Lower lobe of right lung (tissue), 2 donors: ENCODE results near the gene GPC4. TPM values are rescaled to one million over a fixed set of nuclear protein-coding genes. Genes with fewer than 3 reads are reported as not detected.

ENCODE experiments used
- ATAC-seq, 2 donors: fragments of 200-7000 bp; cut with Tn5 transposase; one replicate each; pipeline ENCODE4 v1.9.1; 2020 to 2022; ENCODE audit warnings: mild to moderate bottlenecking in 2 of 2, moderate library complexity in 2 of 2
- DNase-seq: peaks from one replicate; pipeline ENCODE4 v3.0.0-alpha.2; 2020
- H3K27ac ChIP-seq: fragments of 200-600 bp; one replicate; pipeline ENCODE4 v1.8.0; 2022
- H3K27me3 ChIP-seq: fragments of 200-600 bp; one replicate; pipeline ENCODE4 v1.8.0; 2022; ENCODE audit warnings: low read depth
- H3K36me3 ChIP-seq: fragments of 200-600 bp; one replicate; pipeline ENCODE4 v1.8.0; 2022; ENCODE audit warnings: mild to moderate bottlenecking
- H3K4me1 ChIP-seq: fragments of 200-600 bp; one replicate; pipeline ENCODE4 v1.8.0; 2022
- H3K4me3 ChIP-seq: fragments of 200-600 bp; one replicate; pipeline ENCODE4 v1.8.0; 2022; ENCODE audit warnings: mild to moderate bottlenecking
- H3K9me3 ChIP-seq: fragments of 200-600 bp; one replicate; pipeline ENCODE4 v1.8.0; 2022
- CTCF ChIP-seq: fragments of 200-600 bp; IDR thresholded peaks from one replicate; pipeline ENCODE4 v1.8.0; 2022; ENCODE audit warnings: antibody characterized with exemption, mild to moderate bottlenecking
- intact Hi-C: fragments of 100-400 bp; cut with DNase I; formaldehyde crosslinking; loops from one replicate; pipeline ENCODE4 v1.11.0; 2022
- total RNA-seq: library from RNA; stranded (reverse); fragmentation: NEBNext Ultra II Directional; extraction: Animal tissue kit (Norgen Biotek cat#: 25700); gene quantifications from one replicate; pipeline ENCODE4 v1.2.1, GENCODE V29; 2021
- donor health status: DM: no; HTN: yes; CAD: no; lungs with severe emphysema.

Gene GPC4
- total RNA-seq, 1 donor from 2014 or later: 41.9 TPM

- intact Hi-C loops: no loop called here
These were observed 62.1 kb downstream of the GPC4 start for GRCh38 chrX:133353233-133353632.

GRCh38 chrX:133350751-133351150, 64.5 kb downstream of the GPC4 start:
- ATAC-seq (peak in 1 of 2 donors; percentile 49), DNase-seq (peak; percentile 45)
- intact Hi-C loops: no loop called here
- Histone ChIP-seq H3K4me3 (no peak overlapping the region), H3K9me3 (no peaks in the 10 kb centered on the region), H3K27me3 (no peaks in the 10 kb centered on the region), H3K27ac (no peak overlapping the region), H3K4me1 (no peaks in the 10 kb centered on the region), H3K36me3 (no peaks in the 10 kb centered on the region)
- TF ChIP-seq CTCF: no peak

More at GRCh38 chrX:133353233-133353632, 62.1 kb downstream of the GPC4 start:
- DNase-seq: no peak
- H3K27me3 ChIP-seq: no peaks in the 10 kb centered on the region
- no peak overlapping the region for H3K4me3 ChIP-seq
- ATAC-seq: no peak
- no peak overlapping the region for H3K27ac ChIP-seq
- no peaks in the 10 kb centered on the region for H3K4me1 ChIP-seq
- no peaks in the 10 kb centered on the region for H3K9me3 ChIP-seq
- no peaks in the 10 kb centered on the region for H3K36me3 ChIP-seq
- TF ChIP-seq CTCF: no peak

GRCh38 chrX:133346026-133346425, 69.3 kb downstream of the GPC4 start:
- H3K27me3 ChIP-seq: no peaks in the 10 kb centered on the region
- H3K4me1 ChIP-seq: no peaks in the 10 kb centered on the region
- no peak overlapping the region for H3K4me3 ChIP-seq
- no peak overlapping the region for H3K27ac ChIP-seq
- no peaks in the 10 kb centered on the region for H3K9me3 ChIP-seq
- no peaks in the 10 kb centered on the region for H3K36me3 ChIP-seq
- no peak for ATAC-seq
- intact Hi-C loops: no loop called here
- no peak for TF ChIP-seq CTCF
- no peak for DNase-seq

- DNase-seq (no peak), ATAC-seq (no peak)
- Histone ChIP-seq H3K36me3 (no peaks in the 10 kb centered on the region), H3K27ac (no peak overlapping the region), H3K27me3 (no peaks in the 10 kb centered on the region), H3K4me3 (no peak overlapping the region), H3K9me3 (no peaks in the 10 kb centered on the region), H3K4me1 (no peaks in the 10 kb centered on the region)
- TF ChIP-seq CTCF: no peak
- intact Hi-C loops: no loop called here
These were observed 75.7 kb downstream of the GPC4 start for GRCh38 chrX:133339566-133339965.

- no peaks in the 10 kb centered on the region for H3K9me3 ChIP-seq
- no peaks in the 10 kb centered on the region for H3K4me1 ChIP-seq
- no peak overlapping the region for H3K4me3 ChIP-seq
- H3K27me3 ChIP-seq: no peaks in the 10 kb centered on the region
- intact Hi-C loops: no loop called here
- no peak for ATAC-seq
- no peak overlapping the region for H3K27ac ChIP-seq
- no peaks in the 10 kb centered on the region for H3K36me3 ChIP-seq
- TF ChIP-seq CTCF: no peak
- DNase-seq: no peak
These were observed 78.0 kb downstream of the GPC4 start for GRCh38 chrX:133337250-133337649.

- H3K27ac ChIP-seq: no peak overlapping the region
- H3K4me1 ChIP-seq: no peaks in the 10 kb centered on the region
- no peak overlapping the region for H3K4me3 ChIP-seq
- no peaks in the 10 kb centered on the region for H3K36me3 ChIP-seq
- TF ChIP-seq CTCF: peak; percentile 30
- H3K27me3 ChIP-seq: no peaks in the 10 kb centered on the region
- peak in 1 of 2 donors; percentile 65 for ATAC-seq
- intact Hi-C loops: no loop called here
- DNase-seq: no peak
- no peaks in the 10 kb centered on the region for H3K9me3 ChIP-seq
These were observed 80.3 kb downstream of the GPC4 start for GRCh38 chrX:133335027-133335426.
